Measurements from ENCODE around the gene KHDC1L.
"Not testable (repeated sequence)": the region's sequence is repeated elsewhere in the genome, so short reads cannot be mapped to it uniquely, and the experiment has no call there.

KHDC1L gene

GRCh38 chr6:73248192-73248903, 23.1 kb upstream of the KHDC1L start:
- Histone ChIP-seq H3K4me3 (ENCODE audit: low read length in 2 of 2) (no peak overlapping the region), H3K4me1 (ENCODE audit: control insufficient read depth in 2 of 2, insufficient read depth in 2 of 2, low read length in 2 of 2) (no peaks in the 10 kb centered on the region), H3K27ac (ENCODE audit: low read depth in 2 of 2, low read length in 2 of 2) (no peak overlapping the region), H3K9ac (ENCODE audit: low read depth in 1 of 2, low read length in 2 of 2) (no peak overlapping the region), H3K27me3 (ENCODE audit: control insufficient read depth in 2 of 2, insufficient read depth in 2 of 2, low read length in 2 of 2) (no peaks in the 10 kb centered on the region), H3K9me3 (ENCODE audit: control insufficient read depth in 2 of 2, low read length in 2 of 2) (no peaks in the 10 kb centered on the region), H3K36me3 (ENCODE audit: control insufficient read depth in 2 of 2, insufficient read depth in 2 of 2, low read length in 2 of 2) (no peaks in the 10 kb centered on the region)

GRCh38 chr6:73242001-73242400, 16.7 kb upstream of the KHDC1L start:
- no peaks in the 10 kb centered on the region for H3K27me3 ChIP-seq (ENCODE audit: control insufficient read depth in 2 of 2, insufficient read depth in 2 of 2, low read length in 2 of 2)
- H3K9me3 ChIP-seq (ENCODE audit: control insufficient read depth in 2 of 2, low read length in 2 of 2) = no peaks in the 10 kb centered on the region
- H3K4me1 ChIP-seq (ENCODE audit: control insufficient read depth in 2 of 2, insufficient read depth in 2 of 2, low read length in 2 of 2) = no peaks in the 10 kb centered on the region

GRCh38 chr6:73240730-73241129, 15.4 kb upstream of the KHDC1L start:
- Histone ChIP-seq H3K4me1 (ENCODE audit: control insufficient read depth in 2 of 2, insufficient read depth in 2 of 2, low read length in 2 of 2) (no peaks in the 10 kb centered on the region), H3K27ac (ENCODE audit: low read depth in 2 of 2, low read length in 2 of 2) (no peak overlapping the region), H3K36me3 (ENCODE audit: control insufficient read depth in 2 of 2, insufficient read depth in 2 of 2, low read length in 2 of 2) (no peaks in the 10 kb centered on the region), H3K9me3 (ENCODE audit: control insufficient read depth in 2 of 2, low read length in 2 of 2) (no peaks in the 10 kb centered on the region), H3K9ac (ENCODE audit: low read depth in 1 of 2, low read length in 2 of 2) (no peak overlapping the region), H3K27me3 (ENCODE audit: control insufficient read depth in 2 of 2, insufficient read depth in 2 of 2, low read length in 2 of 2) (no peaks in the 10 kb centered on the region), H3K4me3 (ENCODE audit: low read length in 2 of 2) (no peak overlapping the region)

More at GRCh38 chr6:73242001-73242400, 16.7 kb upstream of the KHDC1L start:
- Histone ChIP-seq H3K4me3 (ENCODE audit: low read length in 2 of 2) (no peak overlapping the region), H3K36me3 (ENCODE audit: control insufficient read depth in 2 of 2, insufficient read depth in 2 of 2, low read length in 2 of 2) (no peaks in the 10 kb centered on the region), H3K9ac (ENCODE audit: low read depth in 1 of 2, low read length in 2 of 2) (no peak overlapping the region), H3K27ac (ENCODE audit: low read depth in 2 of 2, low read length in 2 of 2) (no peak overlapping the region)

GRCh38 chr6:73236144-73236750, 11.0 kb upstream of the KHDC1L start:
- Histone ChIP-seq H3K27me3 (ENCODE audit: control insufficient read depth in 2 of 2, insufficient read depth in 2 of 2, low read length in 2 of 2) (no peaks in the 10 kb centered on the region), H3K36me3 (ENCODE audit: control insufficient read depth in 2 of 2, insufficient read depth in 2 of 2, low read length in 2 of 2) (no peaks in the 10 kb centered on the region), H3K4me1 (ENCODE audit: control insufficient read depth in 2 of 2, insufficient read depth in 2 of 2, low read length in 2 of 2) (no peaks in the 10 kb centered on the region), H3K9me3 (ENCODE audit: control insufficient read depth in 2 of 2, low read length in 2 of 2) (no peaks in the 10 kb centered on the region), H3K4me3 (ENCODE audit: low read length in 2 of 2) (no peak overlapping the region), H3K27ac (ENCODE audit: low read depth in 2 of 2, low read length in 2 of 2) (no peak overlapping the region), H3K9ac (ENCODE audit: low read depth in 1 of 2, low read length in 2 of 2) (no peak overlapping the region)

GRCh38 chr6:73234733-73235132, 9.4 kb upstream of the KHDC1L start:
- Histone ChIP-seq H3K27ac (ENCODE audit: low read depth in 2 of 2, low read length in 2 of 2) (no peak overlapping the region), H3K4me3 (ENCODE audit: low read length in 2 of 2) (no peak overlapping the region), H3K27me3 (ENCODE audit: control insufficient read depth in 2 of 2, insufficient read depth in 2 of 2, low read length in 2 of 2) (no peaks in the 10 kb centered on the region), H3K9me3 (ENCODE audit: control insufficient read depth in 2 of 2, low read length in 2 of 2) (no peaks in the 10 kb centered on the region), H3K4me1 (ENCODE audit: control insufficient read depth in 2 of 2, insufficient read depth in 2 of 2, low read length in 2 of 2) (no peaks in the 10 kb centered on the region), H3K9ac (ENCODE audit: low read depth in 1 of 2, low read length in 2 of 2) (no peak overlapping the region), H3K36me3 (ENCODE audit: control insufficient read depth in 2 of 2, insufficient read depth in 2 of 2, low read length in 2 of 2) (no peaks in the 10 kb centered on the region)

- not testable (repeated sequence) for H3K27me3 ChIP-seq (ENCODE audit: control insufficient read depth in 2 of 2, insufficient read depth in 2 of 2, low read length in 2 of 2); H3K4me3 ChIP-seq (ENCODE audit: low read length in 2 of 2); H3K9ac ChIP-seq (ENCODE audit: low read depth in 1 of 2, low read length in 2 of 2); H3K36me3 ChIP-seq (ENCODE audit: control insufficient read depth in 2 of 2, insufficient read depth in 2 of 2, low read length in 2 of 2); H3K9me3 ChIP-seq (ENCODE audit: control insufficient read depth in 2 of 2, low read length in 2 of 2); H3K27ac ChIP-seq (ENCODE audit: low read depth in 2 of 2, low read length in 2 of 2); H3K4me1 ChIP-seq (ENCODE audit: control insufficient read depth in 2 of 2, insufficient read depth in 2 of 2, low read length in 2 of 2)
Observed at GRCh38 chr6:73233971-73234370, 8.7 kb upstream of the KHDC1L start.

- no peak overlapping the region for H3K27ac ChIP-seq (ENCODE audit: low read depth in 2 of 2, low read length in 2 of 2)
- H3K4me1 ChIP-seq (ENCODE audit: control insufficient read depth in 2 of 2, insufficient read depth in 2 of 2, low read length in 2 of 2) = no peaks in the 10 kb centered on the region
- H3K9ac ChIP-seq (ENCODE audit: low read depth in 1 of 2, low read length in 2 of 2) = no peak overlapping the region
- no peaks in the 10 kb centered on the region for H3K27me3 ChIP-seq (ENCODE audit: control insufficient read depth in 2 of 2, insufficient read depth in 2 of 2, low read length in 2 of 2)
- no peak overlapping the region for H3K4me3 ChIP-seq (ENCODE audit: low read length in 2 of 2)
- no peaks in the 10 kb centered on the region for H3K9me3 ChIP-seq (ENCODE audit: control insufficient read depth in 2 of 2, low read length in 2 of 2)
- no peaks in the 10 kb centered on the region for H3K36me3 ChIP-seq (ENCODE audit: control insufficient read depth in 2 of 2, insufficient read depth in 2 of 2, low read length in 2 of 2)
Observed at GRCh38 chr6:73233048-73233447, 7.8 kb upstream of the KHDC1L start.

GRCh38 chr6:73231986-73232391, 6.7 kb upstream of the KHDC1L start:
- Histone ChIP-seq H3K9ac (ENCODE audit: low read depth in 1 of 2, low read length in 2 of 2) (no peak overlapping the region), H3K4me1 (ENCODE audit: control insufficient read depth in 2 of 2, insufficient read depth in 2 of 2, low read length in 2 of 2) (no peaks in the 10 kb centered on the region), H3K36me3 (ENCODE audit: control insufficient read depth in 2 of 2, insufficient read depth in 2 of 2, low read length in 2 of 2) (no peaks in the 10 kb centered on the region), H3K4me3 (ENCODE audit: low read length in 2 of 2) (no peak overlapping the region), H3K27ac (ENCODE audit: low read depth in 2 of 2, low read length in 2 of 2) (no peak overlapping the region), H3K27me3 (ENCODE audit: control insufficient read depth in 2 of 2, insufficient read depth in 2 of 2, low read length in 2 of 2) (no peaks in the 10 kb centered on the region), H3K9me3 (ENCODE audit: control insufficient read depth in 2 of 2, low read length in 2 of 2) (no peaks in the 10 kb centered on the region)

- H3K4me3 ChIP-seq (ENCODE audit: low read length in 2 of 2) = no peak overlapping the region
Observed at GRCh38 chr6:73227606-73228255, 2.4 kb upstream of the KHDC1L start.

GRCh38 chr6:73216859-73217258, 8.4 kb downstream of the KHDC1L start:
- no peaks in the 10 kb centered on the region for H3K9me3 ChIP-seq (ENCODE audit: control insufficient read depth in 2 of 2, low read length in 2 of 2)
- H3K27ac ChIP-seq (ENCODE audit: low read depth in 2 of 2, low read length in 2 of 2) = no peak overlapping the region
- no peaks in the 10 kb centered on the region for H3K36me3 ChIP-seq (ENCODE audit: control insufficient read depth in 2 of 2, insufficient read depth in 2 of 2, low read length in 2 of 2)
- no peak overlapping the region for H3K9ac ChIP-seq (ENCODE audit: low read depth in 1 of 2, low read length in 2 of 2)
- H3K27me3 ChIP-seq (ENCODE audit: control insufficient read depth in 2 of 2, insufficient read depth in 2 of 2, low read length in 2 of 2) = no peaks in the 10 kb centered on the region
- H3K4me3 ChIP-seq (ENCODE audit: low read length in 2 of 2) = no peak overlapping the region
- no peaks in the 10 kb centered on the region for H3K4me1 ChIP-seq (ENCODE audit: control insufficient read depth in 2 of 2, insufficient read depth in 2 of 2, low read length in 2 of 2)

More at GRCh38 chr6:73227606-73228255, 2.4 kb upstream of the KHDC1L start:
- Histone ChIP-seq H3K36me3 (ENCODE audit: control insufficient read depth in 2 of 2, insufficient read depth in 2 of 2, low read length in 2 of 2) (no peaks in the 10 kb centered on the region), H3K9ac (ENCODE audit: low read depth in 1 of 2, low read length in 2 of 2) (no peak overlapping the region), H3K9me3 (ENCODE audit: control insufficient read depth in 2 of 2, low read length in 2 of 2) (no peaks in the 10 kb centered on the region), H3K4me1 (ENCODE audit: control insufficient read depth in 2 of 2, insufficient read depth in 2 of 2, low read length in 2 of 2) (no peaks in the 10 kb centered on the region), H3K27me3 (ENCODE audit: control insufficient read depth in 2 of 2, insufficient read depth in 2 of 2, low read length in 2 of 2) (no peaks in the 10 kb centered on the region), H3K27ac (ENCODE audit: low read depth in 2 of 2, low read length in 2 of 2) (no peak overlapping the region)

Measured in mucosa of rectum (tissue), 2 donors.